GM21390 (cell line): ENCODE measurements around the gene IL4R.
"Not testable (repeated sequence)": the region's sequence is repeated elsewhere in the genome, so short reads cannot be mapped to it uniquely, and the experiment has no call there.

Source experiments
- ATAC-seq: cut with Tn5 transposase; IDR thresholded peaks from one replicate; pipeline ENCODE4 v1.9.1; 2021; ENCODE audit not compliant: unreplicated experiment

Gene IL4R

GRCh38 chr16:27287887-27288286, 25.9 kb upstream of the IL4R start:
- ATAC-seq = no peak

- ATAC-seq = not testable (repeated sequence)
Measured at GRCh38 chr16:27288313-27288712, 25.5 kb upstream of the IL4R start.

GRCh38 chr16:27289669-27290068, 24.1 kb upstream of the IL4R start:
- ATAC-seq = no peak

GRCh38 chr16:27290562-27290961, 23.2 kb upstream of the IL4R start:
- ATAC-seq = no peak

GRCh38 chr16:27291106-27291505, 22.7 kb upstream of the IL4R start:
- no peak for ATAC-seq

- no peak for ATAC-seq
Measured at GRCh38 chr16:27291722-27292240, 22.0 kb upstream of the IL4R start.

GRCh38 chr16:27293343-27293742, 20.4 kb upstream of the IL4R start:
- ATAC-seq = no peak

GRCh38 chr16:27298132-27298531, 15.6 kb upstream of the IL4R start:
- ATAC-seq = no peak

GRCh38 chr16:27301236-27301861, 12.4 kb upstream of the IL4R start:
- no peak for ATAC-seq

- no peak for ATAC-seq
Measured at GRCh38 chr16:27302126-27302525, 11.6 kb upstream of the IL4R start.

GRCh38 chr16:27303256-27304100, 10.3 kb upstream of the IL4R start:
- ATAC-seq = no peak

- ATAC-seq = no peak
Measured at GRCh38 chr16:27304102-27304501, 9.7 kb upstream of the IL4R start.

GRCh38 chr16:27304881-27305745, 8.7 kb upstream of the IL4R start:
- no peak for ATAC-seq

- no peak for ATAC-seq
Measured at GRCh38 chr16:27305839-27306442, 7.8 kb upstream of the IL4R start.

GRCh38 chr16:27308792-27309191, 5.0 kb upstream of the IL4R start:
- ATAC-seq = no peak

- no peak for ATAC-seq
Measured at GRCh38 chr16:27310576-27311447, 3.0 kb upstream of the IL4R start.

- no peak for ATAC-seq
Measured at GRCh38 chr16:27311448-27311830, 2.3 kb upstream of the IL4R start.

- no peak for ATAC-seq
Measured at GRCh38 chr16:27311897-27312303, 1.9 kb upstream of the IL4R start.

GRCh38 chr16:27312580-27313421, 973 bp upstream of the IL4R start:
- no peak for ATAC-seq
